Calu3 (cell line): Measurements from ENCODE around the gene XRRA1. TPM values are rescaled to one million over a fixed set of nuclear protein-coding genes. Genes with fewer than 3 reads are reported as not detected.

Source experiments
- BruUV-seq: library from RNA; stranded (reverse); fragments of 400-500 nt; replicated peaks from 2 replicates; lab custom pipeline; 2021; lab: Mats Ljungman, UMichigan
- CTCF ChIA-PET: fragments of 300-600 bp; sonication (Branson Sonifier 250); formaldehyde crosslinking; loops from one replicate; lab custom pipeline; 2022; ENCODE audit warnings: antibody characterized with exemption; lab: Charles Lee
- DNase-seq: peaks from one replicate; pipeline ENCODE4 v3.0.0; 2022
- H3K27ac Mint-ChIP-seq: one replicate; pipeline ENCODE4 v1.8.0; 2022; ENCODE audit warnings: mixed read lengths; ENCODE audit not compliant: unreplicated experiment
- H3K27me3 Mint-ChIP-seq: one replicate; pipeline ENCODE4 v1.8.0; 2022; ENCODE audit warnings: mixed read lengths; ENCODE audit not compliant: unreplicated experiment
- H3K36me3 Mint-ChIP-seq: one replicate; pipeline ENCODE4 v1.8.0; 2022; ENCODE audit warnings: mild to moderate bottlenecking, moderate library complexity, mixed read lengths; ENCODE audit not compliant: insufficient read depth, unreplicated experiment
- H3K4me1 Mint-ChIP-seq: one replicate; pipeline ENCODE4 v1.8.0; 2022; ENCODE audit warnings: mild to moderate bottlenecking, low read depth, mixed read lengths; ENCODE audit not compliant: unreplicated experiment
- H3K4me3 Mint-ChIP-seq: one replicate; pipeline ENCODE4 v1.8.0; 2022; ENCODE audit warnings: mild to moderate bottlenecking, low read depth, moderate library complexity, mixed read lengths; ENCODE audit not compliant: unreplicated experiment
- H3K9me3 Mint-ChIP-seq: one replicate; pipeline ENCODE4 v1.8.0; 2022; ENCODE audit warnings: low read depth, mixed read lengths; ENCODE audit not compliant: unreplicated experiment
- CTCF ChIP-seq: fragments of 200-600 bp; IDR thresholded peaks from one replicate; pipeline ENCODE4 v1.8.0; 2022; ENCODE audit warnings: antibody characterized with exemption; ENCODE audit not compliant: unreplicated experiment
- intact Hi-C: fragments of 100-400 bp; cut with micrococcal nuclease; formaldehyde crosslinking; loops from one replicate; pipeline ENCODE4 v1.10.0; 2022; ENCODE audit not compliant: unreplicated experiment
- total RNA-seq: library from RNA; stranded (reverse); gene quantifications from 2 replicates; pipeline ENCODE4 v1.2.3, GENCODE V29; 2022

XRRA1 gene
- total RNA-seq, 1 experiment from 2014 or later = 20.1 TPM

GRCh38 chr11:74839971-74840370 lies 108.9 kb downstream of the XRRA1 start:
- Mint-ChIP-seq H3K27me3 (no peaks in the 10 kb centered on the region), H3K4me1 (no peaks in the 10 kb centered on the region), H3K36me3 (peaks cover 32% of the 10 kb centered on the region), H3K4me3 (no peak overlapping the region), H3K9me3 (no peaks in the 10 kb centered on the region), H3K27ac (no peak overlapping the region)
- CTCF ChIA-PET = no interaction called here
- BruUV-seq = no TSS peak
- no peak for TF ChIP-seq CTCF
- intact Hi-C loops = no loop called here
- DNase-seq = no peak

- CTCF ChIA-PET = no interaction called here
- no peak for TF ChIP-seq CTCF
- H3K27ac Mint-ChIP-seq = no peak overlapping the region
- no peak for DNase-seq
- H3K36me3 Mint-ChIP-seq = peaks cover 32% of the 10 kb centered on the region
- no peaks in the 10 kb centered on the region for H3K27me3 Mint-ChIP-seq
- no peak overlapping the region for H3K4me3 Mint-ChIP-seq
- H3K9me3 Mint-ChIP-seq = no peaks in the 10 kb centered on the region
- intact Hi-C loops = no loop called here
- H3K4me1 Mint-ChIP-seq = no peaks in the 10 kb centered on the region
- BruUV-seq = no TSS peak
Observed at GRCh38 chr11:74839446-74839845, 109.4 kb downstream of the XRRA1 start.

- BruUV-seq = no TSS peak
- H3K4me3 Mint-ChIP-seq = no peak overlapping the region
Observed at GRCh38 chr11:74838188-74838587, 110.7 kb downstream of the XRRA1 start.

GRCh38 chr11:74837191-74837590 lies 111.7 kb downstream of the XRRA1 start:
- CTCF ChIA-PET = no interaction called here
- no TSS peak for BruUV-seq
- no peak for TF ChIP-seq CTCF
- intact Hi-C loops = no loop called here
- no peak overlapping the region for H3K27ac Mint-ChIP-seq
- no peaks in the 10 kb centered on the region for H3K27me3 Mint-ChIP-seq
- peaks cover 22% of the 10 kb centered on the region for H3K36me3 Mint-ChIP-seq
- no peak overlapping the region for H3K4me3 Mint-ChIP-seq
- no peaks in the 10 kb centered on the region for H3K9me3 Mint-ChIP-seq
- DNase-seq = no peak
- H3K4me1 Mint-ChIP-seq = no peaks in the 10 kb centered on the region

More at GRCh38 chr11:74838188-74838587, 110.7 kb downstream of the XRRA1 start:
- H3K9me3 Mint-ChIP-seq = no peaks in the 10 kb centered on the region
- H3K4me1 Mint-ChIP-seq = no peaks in the 10 kb centered on the region
- intact Hi-C loops = no loop called here
- no peaks in the 10 kb centered on the region for H3K27me3 Mint-ChIP-seq
- H3K36me3 Mint-ChIP-seq = peaks cover 22% of the 10 kb centered on the region
- no peak for DNase-seq
- TF ChIP-seq CTCF = no peak
- H3K27ac Mint-ChIP-seq = no peak overlapping the region
- CTCF ChIA-PET = no interaction called here
